GM18499 (cell line): ENCODE results near the gene CDKL2.

ENCODE experiments used
- ATAC-seq: cut with Tn5 transposase; IDR thresholded peaks from one replicate; pipeline ENCODE4 v1.9.1; 2021; ENCODE audit warnings: moderate number of reproducible peaks; ENCODE audit not compliant: insufficient read depth, unreplicated experiment

CDKL2 gene

GRCh38 chr4:75643651-75644050, 13.3 kb upstream of the CDKL2 start:
- no peak for ATAC-seq

GRCh38 chr4:75639124-75639695, 8.9 kb upstream of the CDKL2 start:
- ATAC-seq, result no peak

- no peak for ATAC-seq
Observed at GRCh38 chr4:75637827-75638226, 7.5 kb upstream of the CDKL2 start.

GRCh38 chr4:75637176-75637575, 6.8 kb upstream of the CDKL2 start:
- ATAC-seq, result no peak

- ATAC-seq, result no peak
Observed at GRCh38 chr4:75634951-75635350, 4.6 kb upstream of the CDKL2 start.

- ATAC-seq, result no peak
Observed at GRCh38 chr4:75634281-75634680, 4.0 kb upstream of the CDKL2 start.

- ATAC-seq, result no peak
Observed at GRCh38 chr4:75633846-75634245, 3.5 kb upstream of the CDKL2 start.

GRCh38 chr4:75630937-75631329, 605 bp upstream of the CDKL2 start:
- no peak for ATAC-seq

- ATAC-seq, result no peak
Observed at GRCh38 chr4:75629239-75629638, 1.1 kb downstream of the CDKL2 start.

- ATAC-seq, result no peak
Observed at GRCh38 chr4:75623026-75623425, 7.3 kb downstream of the CDKL2 start.

GRCh38 chr4:75621715-75622114, 8.6 kb downstream of the CDKL2 start:
- ATAC-seq, result no peak

- no peak for ATAC-seq
Observed at GRCh38 chr4:75612306-75612705, 18.0 kb downstream of the CDKL2 start.

GRCh38 chr4:75605928-75606327, 24.4 kb downstream of the CDKL2 start:
- ATAC-seq, result no peak

GRCh38 chr4:75599647-75600046, 30.7 kb downstream of the CDKL2 start:
- ATAC-seq, result no peak

- no peak for ATAC-seq
Observed at GRCh38 chr4:75598390-75598789, 31.9 kb downstream of the CDKL2 start.

- ATAC-seq, result no peak
Observed at GRCh38 chr4:75596061-75596460, 34.3 kb downstream of the CDKL2 start.

- no peak for ATAC-seq
Observed at GRCh38 chr4:75593393-75593792, 36.9 kb downstream of the CDKL2 start.

GRCh38 chr4:75584067-75584466, 46.3 kb downstream of the CDKL2 start:
- no peak for ATAC-seq

- no peak for ATAC-seq
Observed at GRCh38 chr4:75567725-75568124, 62.6 kb downstream of the CDKL2 start.

- no peak for ATAC-seq
Observed at GRCh38 chr4:75566911-75567310, 63.4 kb downstream of the CDKL2 start.

GRCh38 chr4:75565481-75565880, 64.8 kb downstream of the CDKL2 start:
- ATAC-seq, result no peak

GRCh38 chr4:75564023-75564422, 66.3 kb downstream of the CDKL2 start:
- no peak for ATAC-seq

- ATAC-seq, result no peak
Observed at GRCh38 chr4:75561789-75562188, 68.5 kb downstream of the CDKL2 start.
